Fibroblast of pulmonary artery (primary cell): ENCODE results near the gene TAL1.

Experiments used
- DNase-seq: peaks from one replicate; pipeline ENCODE4 v3.0.0-alpha.2; 2010; ENCODE audit warnings: low read depth
- H3K4me3 ChIP-seq: replicated peaks from 2 replicates; pipeline ENCODE4 v1.5.1; 2011; ENCODE audit warnings: low read depth, mild to moderate bottlenecking, control low read depth, low read length, moderate library complexity
- TF ChIP-seq, protein P1 (sequence below): IDR thresholded peaks from 2 replicates; pipeline ENCODE4 v1.5.1; 2011; ENCODE audit warnings: mild to moderate bottlenecking, control low read depth, low read length, inconsistent platforms; ENCODE audit errors: missing control alignments

TAL1 gene

DNA sequence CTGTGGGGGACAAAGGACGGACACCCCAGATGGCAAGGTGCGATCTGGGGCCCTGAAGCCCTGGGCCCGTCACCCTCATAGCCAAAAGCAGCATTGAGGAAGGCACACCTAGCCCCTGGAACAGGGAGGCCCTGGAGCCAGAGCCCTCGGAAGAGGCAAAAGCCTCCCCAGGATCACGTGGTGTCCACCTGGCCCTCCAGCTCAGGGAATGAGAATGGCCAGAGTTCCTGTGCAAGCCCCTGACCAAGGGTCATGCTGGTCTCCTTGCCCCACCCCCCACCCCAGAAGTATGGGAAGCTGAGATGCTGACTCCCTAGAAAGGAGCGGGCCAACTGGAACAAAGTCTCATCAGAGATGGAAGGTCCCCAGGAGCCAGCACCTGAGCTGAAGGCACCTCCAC lies 41.2 kb downstream of the TAL1 start:
- TF ChIP-seq, protein P1, sequence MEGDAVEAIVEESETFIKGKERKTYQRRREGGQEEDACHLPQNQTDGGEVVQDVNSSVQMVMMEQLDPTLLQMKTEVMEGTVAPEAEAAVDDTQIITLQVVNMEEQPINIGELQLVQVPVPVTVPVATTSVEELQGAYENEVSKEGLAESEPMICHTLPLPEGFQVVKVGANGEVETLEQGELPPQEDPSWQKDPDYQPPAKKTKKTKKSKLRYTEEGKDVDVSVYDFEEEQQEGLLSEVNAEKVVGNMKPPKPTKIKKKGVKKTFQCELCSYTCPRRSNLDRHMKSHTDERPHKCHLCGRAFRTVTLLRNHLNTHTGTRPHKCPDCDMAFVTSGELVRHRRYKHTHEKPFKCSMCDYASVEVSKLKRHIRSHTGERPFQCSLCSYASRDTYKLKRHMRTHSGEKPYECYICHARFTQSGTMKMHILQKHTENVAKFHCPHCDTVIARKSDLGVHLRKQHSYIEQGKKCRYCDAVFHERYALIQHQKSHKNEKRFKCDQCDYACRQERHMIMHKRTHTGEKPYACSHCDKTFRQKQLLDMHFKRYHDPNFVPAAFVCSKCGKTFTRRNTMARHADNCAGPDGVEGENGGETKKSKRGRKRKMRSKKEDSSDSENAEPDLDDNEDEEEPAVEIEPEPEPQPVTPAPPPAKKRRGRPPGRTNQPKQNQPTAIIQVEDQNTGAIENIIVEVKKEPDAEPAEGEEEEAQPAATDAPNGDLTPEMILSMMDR, result no peak
- no peak for DNase-seq

DNA sequence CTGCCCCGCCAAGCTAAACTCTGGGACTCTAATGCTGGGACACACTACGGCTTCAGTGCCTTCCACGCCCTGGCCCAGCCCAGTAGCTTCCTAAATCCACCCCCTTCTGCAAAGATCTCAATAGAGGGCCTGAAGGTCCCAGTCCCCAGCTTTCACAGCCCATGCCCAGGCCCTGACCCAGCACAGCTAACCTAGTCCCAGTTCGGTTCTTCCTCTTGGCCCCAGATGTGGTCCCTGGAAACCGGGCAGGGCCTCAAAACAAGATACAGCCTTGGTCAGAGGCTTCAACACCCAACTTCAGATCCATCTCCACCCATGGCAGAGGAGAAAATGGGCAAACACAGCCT lies 41.5 kb downstream of the TAL1 start:
- no peak for DNase-seq
- TF ChIP-seq, protein P1, result no peak
- H3K4me3 ChIP-seq, result no peak overlapping the region

More for the DNA sequence above, 41.2 kb downstream of the TAL1 start:
- no peak overlapping the region for H3K4me3 ChIP-seq

DNA sequence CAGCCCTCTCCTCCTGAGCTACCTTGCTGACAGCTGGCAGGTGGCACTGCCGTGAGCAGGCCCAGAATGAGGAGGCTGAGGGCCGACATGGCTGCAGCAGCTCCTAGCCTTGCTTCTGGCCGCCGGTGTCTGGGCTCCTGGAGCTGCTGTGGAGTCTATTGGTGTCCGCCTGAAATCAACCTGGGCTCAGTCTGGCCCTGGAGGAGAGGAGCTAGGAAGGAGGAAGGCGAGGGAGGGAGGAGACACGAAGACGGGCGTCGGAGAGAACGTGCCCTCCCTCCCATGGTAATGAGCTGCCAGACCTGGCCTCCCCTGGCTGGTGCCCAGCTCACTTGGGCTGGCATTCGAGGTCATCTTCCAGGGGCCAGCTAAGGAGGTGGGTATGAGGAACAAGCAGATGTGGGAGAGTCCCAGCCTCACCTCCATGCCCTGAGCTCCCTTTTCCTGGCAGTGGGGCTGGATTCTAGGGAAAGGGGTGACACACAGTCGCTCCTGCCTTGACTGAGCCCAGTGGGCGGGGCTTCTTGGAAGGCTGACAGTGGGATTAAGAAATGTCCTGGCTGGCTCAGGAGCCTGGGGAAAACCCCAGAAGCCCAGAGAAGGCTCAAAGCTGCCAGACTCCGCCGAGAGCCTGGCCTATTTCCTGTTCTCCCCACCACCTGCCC lies 42.0 kb downstream of the TAL1 start, which contains the start of gene PDZK1IP1:
Gene PDZK1IP1, minus strand, starts transcription at position 193 of the 665 bp plus-strand sequence. Its CDS starts 104 bp downstream, at position 89.
- peak; percentile 89 for DNase-seq
- no peak within 1 kb of the TSS for H3K4me3 ChIP-seq
- TF ChIP-seq, protein P1, result no peak

DNA sequence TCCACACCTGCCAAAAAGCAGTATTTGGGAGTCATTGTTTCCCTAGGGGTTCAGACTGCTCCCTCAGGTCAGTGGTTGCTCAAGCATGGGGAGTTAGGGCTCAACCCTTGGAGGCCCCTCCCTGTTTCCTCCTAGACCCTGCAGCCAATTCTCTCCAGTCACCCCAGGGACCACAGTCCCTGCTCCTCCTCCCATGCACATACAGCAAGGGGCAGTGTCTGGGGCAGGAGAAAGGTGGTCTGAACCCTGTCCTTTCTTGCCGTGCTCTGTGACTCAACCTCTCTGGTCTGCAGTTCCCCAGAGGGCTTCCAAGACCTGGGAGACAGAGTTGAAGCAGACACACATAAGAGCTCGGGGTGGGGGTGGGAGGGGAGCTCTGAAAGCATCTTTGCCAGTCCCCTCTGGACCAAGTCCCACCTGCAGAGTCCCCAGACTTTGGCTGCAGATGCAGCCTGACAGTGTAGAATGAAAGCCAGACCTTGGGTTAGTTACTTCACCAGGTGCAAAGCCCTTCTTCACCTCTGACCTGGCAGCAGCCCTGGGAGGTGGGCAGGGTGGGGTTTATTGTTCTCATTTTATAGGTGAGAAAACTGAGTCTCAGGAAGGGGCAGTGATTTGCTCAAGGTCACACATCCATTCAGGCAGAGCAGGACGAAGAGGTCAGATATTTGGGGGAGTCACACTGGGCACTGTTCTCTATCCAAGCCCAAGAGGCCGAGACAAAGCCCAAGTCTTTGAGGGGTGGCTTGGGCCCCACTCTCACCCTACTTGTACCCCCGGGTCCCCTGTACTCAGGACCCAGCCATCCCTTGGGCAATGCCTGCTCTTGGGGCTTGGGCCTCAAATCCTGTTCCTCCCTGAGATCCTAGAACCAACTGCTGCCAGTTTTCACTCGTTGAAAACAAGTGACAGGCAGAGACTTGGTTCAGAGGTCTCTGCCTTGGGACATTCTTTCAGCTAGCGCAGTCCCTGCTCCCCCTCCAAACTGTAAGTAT lies 42.9 kb downstream of the TAL1 start:
- H3K4me3 ChIP-seq, result no peak overlapping the region
- no peak for DNase-seq
- TF ChIP-seq, protein P1, result no peak

DNA sequence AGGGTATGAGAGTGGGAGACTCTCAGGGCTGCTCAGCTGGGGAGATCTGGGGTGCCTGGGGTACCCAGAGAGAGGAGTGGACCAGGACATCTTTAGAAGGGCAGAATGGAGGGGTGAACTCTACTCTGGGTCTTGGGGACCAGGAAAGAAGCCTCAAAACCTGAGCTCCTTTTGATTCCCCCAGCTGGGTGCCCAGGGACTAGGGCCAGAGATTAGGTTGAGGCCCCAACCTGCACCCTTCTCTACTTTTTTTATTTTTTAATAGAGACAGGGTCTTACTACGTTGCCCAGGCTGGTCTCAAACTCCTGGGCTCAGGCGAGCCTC lies 44.1 kb downstream of the TAL1 start:
- DNase-seq, result no peak
- TF ChIP-seq, protein P1, result no peak
- no peak overlapping the region for H3K4me3 ChIP-seq

DNA sequence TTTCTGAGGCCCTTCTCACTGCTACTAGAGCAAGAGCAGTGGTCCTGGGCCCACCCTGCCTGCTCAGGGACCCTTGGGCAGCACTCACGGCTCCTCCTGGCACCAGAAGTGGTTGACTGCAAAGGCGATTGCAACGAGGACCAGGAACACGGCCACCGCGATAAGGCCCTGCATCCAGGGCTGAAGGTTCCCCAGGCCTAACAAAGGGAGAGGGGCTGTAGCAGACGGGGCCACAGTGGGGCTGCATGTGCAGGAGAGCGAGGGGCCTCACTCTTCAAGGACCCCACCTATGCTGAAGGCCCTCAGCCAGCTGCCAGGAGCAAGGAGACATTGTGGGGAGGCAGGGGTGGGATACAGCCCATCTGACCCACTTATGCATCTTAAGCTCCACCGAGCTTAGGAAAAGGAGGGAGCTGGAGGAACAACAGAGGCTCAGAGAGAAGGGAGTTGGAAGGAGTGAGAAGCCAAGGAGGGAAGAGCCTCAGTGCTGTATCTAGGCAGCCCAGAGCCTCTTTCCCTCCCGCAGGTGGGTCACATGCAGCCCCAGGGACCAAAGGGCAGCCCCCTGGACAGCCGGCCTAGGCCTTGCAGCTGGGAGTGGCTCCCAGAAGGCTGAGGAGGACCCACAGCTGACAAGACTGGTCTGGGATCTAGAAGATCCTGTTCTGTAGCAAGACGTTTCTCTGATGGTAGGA lies 44.6 kb downstream of the TAL1 start:
- H3K4me3 ChIP-seq, result no peak overlapping the region
- TF ChIP-seq, protein P1, result no peak
- DNase-seq, result no peak
